ENCODE measurements around the gene SUPT5H. TPM values are rescaled to one million over a fixed set of nuclear protein-coding genes. Genes with fewer than 3 reads are reported as not detected.
A peak's percentile ranks its signal among the peaks of the same experiment; 100 is the strongest.

SUPT5H gene
- total RNA-seq, 1 donor from 2014 or later = 160 TPM

- peaks cover 25% of the 10 kb centered on the region for H3K9me3 Mint-ChIP-seq (ENCODE audit: unreplicated experiment)
- no peak for DNase-seq
- no peak for TF ChIP-seq CTCF (IDR thresholded peaks at IDR 0.05; ENCODE audit: partially characterized antibody, unreplicated experiment)
- peaks cover 24% of the 10 kb centered on the region for H3K27me3 Mint-ChIP-seq (ENCODE audit: unreplicated experiment)
- H3K4me3 Mint-ChIP-seq (ENCODE audit: unreplicated experiment) = no peak overlapping the region
- H3K4me1 Mint-ChIP-seq (ENCODE audit: low read depth, unreplicated experiment) = peaks cover 17% of the 10 kb centered on the region
- peaks cover 7% of the 10 kb centered on the region for H3K36me3 Mint-ChIP-seq (ENCODE audit: unreplicated experiment)
- peak overlapping the region; percentile 100 for H3K27ac Mint-ChIP-seq (ENCODE audit: unreplicated experiment)
Measured at GRCh38 chr19:39497701-39497995, 52.3 kb downstream of the SUPT5H start.

GRCh38 chr19:39497996-39498797 lies 52.8 kb downstream of the SUPT5H start:
- Mint-ChIP-seq H3K4me1 (ENCODE audit: low read depth, unreplicated experiment) (peaks cover 18% of the 10 kb centered on the region), H3K27ac (ENCODE audit: unreplicated experiment) (peak overlapping the region; percentile 100), H3K36me3 (ENCODE audit: unreplicated experiment) (peaks cover 7% of the 10 kb centered on the region), H3K27me3 (ENCODE audit: unreplicated experiment) (peaks cover 25% of the 10 kb centered on the region), H3K9me3 (ENCODE audit: unreplicated experiment) (peaks cover 28% of the 10 kb centered on the region), H3K4me3 (ENCODE audit: unreplicated experiment) (peak overlapping the region; percentile 97)
- no peak for TF ChIP-seq CTCF (IDR thresholded peaks at IDR 0.05; ENCODE audit: partially characterized antibody, unreplicated experiment)
- peak; percentile 92 for DNase-seq

- DNase-seq = peak; percentile 83
- peaks cover 29% of the 10 kb centered on the region for H3K9me3 Mint-ChIP-seq (ENCODE audit: unreplicated experiment)
- peak within 1 kb of the TSS; percentile 97 for H3K4me3 Mint-ChIP-seq (ENCODE audit: unreplicated experiment)
- peaks cover 7% of the 10 kb centered on the region for H3K36me3 Mint-ChIP-seq (ENCODE audit: unreplicated experiment)
- peaks cover 30% of the 10 kb centered on the region for H3K27me3 Mint-ChIP-seq (ENCODE audit: unreplicated experiment)
- H3K27ac Mint-ChIP-seq (ENCODE audit: unreplicated experiment) = peak within 1 kb of the TSS; percentile 100
- peaks cover 25% of the 10 kb centered on the region for H3K4me1 Mint-ChIP-seq (ENCODE audit: low read depth, unreplicated experiment)
- no peak for TF ChIP-seq CTCF (IDR thresholded peaks at IDR 0.05; ENCODE audit: partially characterized antibody, unreplicated experiment)
Measured at GRCh38 chr19:39498798-39499642, 53.6 kb downstream of the SUPT5H start, which contains the start of gene DLL3. Gene DLL3 (plus strand): TSS chr19:39498947. CDS start chr19:39498975, 28 bp downstream.

GRCh38 chr19:39499932-39500331 lies 54.5 kb downstream of the SUPT5H start:
- Mint-ChIP-seq H3K27me3 (ENCODE audit: unreplicated experiment) (peaks cover 37% of the 10 kb centered on the region), H3K4me3 (ENCODE audit: unreplicated experiment) (peak overlapping the region; percentile 97), H3K36me3 (ENCODE audit: unreplicated experiment) (peaks cover 7% of the 10 kb centered on the region), H3K27ac (ENCODE audit: unreplicated experiment) (peak overlapping the region; percentile 99), H3K4me1 (ENCODE audit: low read depth, unreplicated experiment) (peaks cover 34% of the 10 kb centered on the region), H3K9me3 (ENCODE audit: unreplicated experiment) (peaks cover 35% of the 10 kb centered on the region)
- no peak for TF ChIP-seq CTCF (IDR thresholded peaks at IDR 0.05; ENCODE audit: partially characterized antibody, unreplicated experiment)
- no peak for DNase-seq

Measured in glutamatergic neuron (in vitro differentiated cells).